CD4-positive, alpha-beta T cell treated with Interleukin-2 at 100 ng/mL for 4 hours (primary cell): ENCODE measurements around the gene WDFY2.
"Not testable (repeated sequence)": the region's sequence is repeated elsewhere in the genome, so short reads cannot be mapped to it uniquely, and the experiment has no call there.

Experiments used
- DNase-seq: peaks from one replicate; pipeline ENCODE4 v3.0.0-alpha.2; 2020; ENCODE audit warnings: low spot score

Gene WDFY2

DNA sequence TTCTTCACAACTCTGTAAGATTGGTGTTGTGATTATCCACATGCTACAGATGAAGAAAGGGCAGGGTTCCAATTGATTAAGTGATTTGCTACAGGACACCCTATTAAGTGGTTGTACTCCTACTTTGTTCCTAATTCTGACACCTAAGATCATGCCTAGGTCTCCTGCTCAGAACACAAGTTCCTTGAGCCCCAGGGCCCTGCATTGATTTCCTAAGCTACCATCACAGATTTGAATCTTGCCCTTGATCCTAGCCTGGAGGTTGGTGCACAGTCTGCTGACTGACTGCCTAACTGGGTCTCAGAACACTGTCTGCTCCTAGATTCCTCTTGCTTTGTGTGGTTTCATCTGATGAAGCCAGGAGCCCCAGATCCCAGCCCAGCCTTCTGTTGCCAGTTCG is 19.6 kb upstream of the WDFY2 start:
- DNase-seq, result no peak

DNA sequence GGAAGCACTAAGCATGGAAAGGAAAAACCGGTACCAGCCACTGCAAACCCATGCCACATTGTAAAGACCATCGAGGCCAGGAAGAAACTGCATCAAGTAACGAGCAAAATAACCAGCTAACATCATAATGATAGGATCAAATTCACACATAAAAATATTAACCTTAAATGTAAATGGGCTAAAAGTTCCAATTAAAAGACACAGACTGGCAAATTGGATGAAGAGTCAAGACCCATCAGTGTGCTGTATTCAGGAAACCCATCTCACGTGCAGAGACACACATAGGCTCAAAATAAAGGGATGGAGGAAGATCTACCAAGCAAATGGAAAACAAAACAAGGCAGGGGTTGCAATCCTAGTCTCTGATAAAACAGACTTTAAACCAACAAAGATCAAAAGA is 15.3 kb upstream of the WDFY2 start:
- not testable (repeated sequence) for DNase-seq

DNA sequence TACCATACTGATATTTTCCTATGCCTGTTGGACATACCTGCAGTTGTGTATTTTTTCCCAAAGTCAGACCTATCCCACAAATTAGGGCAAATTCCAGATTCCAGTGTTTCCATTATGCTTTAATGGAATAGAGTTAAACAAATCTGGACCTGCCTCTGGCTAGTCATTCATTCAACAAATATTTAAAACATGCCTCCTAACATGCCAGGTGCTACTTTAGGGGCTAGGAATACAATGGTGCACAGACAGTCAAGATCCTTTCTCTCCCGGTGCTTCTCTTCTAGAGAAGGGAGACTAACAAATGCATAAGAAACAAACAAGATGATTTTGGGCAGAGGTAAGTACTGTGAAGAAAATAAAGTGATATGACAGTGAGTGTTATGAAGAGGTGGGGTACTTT is 7.5 kb upstream of the WDFY2 start:
- DNase-seq, result no peak

DNA sequence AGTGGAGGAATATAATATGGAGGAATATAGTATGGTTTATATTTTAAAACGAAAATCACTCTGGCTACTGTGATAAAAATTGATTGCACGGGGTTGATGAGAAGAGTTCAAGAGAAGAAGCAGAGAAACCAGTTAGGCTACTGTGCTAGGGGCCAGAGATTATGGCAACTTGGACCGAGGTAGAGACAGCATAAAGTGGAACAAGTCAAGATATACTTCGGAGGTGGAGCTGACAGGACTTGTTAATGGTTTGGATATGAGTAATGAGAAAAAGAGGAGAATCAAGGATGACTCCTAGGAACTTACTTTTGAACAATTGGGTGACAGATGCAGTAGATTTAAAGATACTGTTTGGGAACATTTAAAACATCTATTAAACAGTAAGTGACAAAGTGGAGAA is 6.6 kb upstream of the WDFY2 start:
- DNase-seq, result no peak

DNA sequence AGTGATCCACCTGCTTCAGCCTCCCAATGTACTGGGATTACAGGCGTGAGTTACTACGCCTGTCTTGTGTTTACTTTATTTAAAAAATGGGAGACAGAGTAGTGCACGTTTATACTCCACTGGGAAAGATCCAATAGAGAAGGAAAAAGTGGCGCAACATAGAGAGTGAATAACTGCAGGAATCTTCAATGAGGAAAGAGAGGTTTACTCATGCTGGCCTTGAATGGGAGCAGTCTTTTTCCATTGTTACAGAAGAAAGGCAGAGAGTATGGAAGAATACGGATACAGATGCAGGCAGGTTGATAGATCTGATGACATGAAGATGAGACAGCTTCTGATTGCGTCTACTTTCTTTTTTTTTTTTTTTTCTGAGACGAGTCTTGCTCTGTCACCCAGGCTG is 4.6 kb upstream of the WDFY2 start:
- DNase-seq, result no peak

DNA sequence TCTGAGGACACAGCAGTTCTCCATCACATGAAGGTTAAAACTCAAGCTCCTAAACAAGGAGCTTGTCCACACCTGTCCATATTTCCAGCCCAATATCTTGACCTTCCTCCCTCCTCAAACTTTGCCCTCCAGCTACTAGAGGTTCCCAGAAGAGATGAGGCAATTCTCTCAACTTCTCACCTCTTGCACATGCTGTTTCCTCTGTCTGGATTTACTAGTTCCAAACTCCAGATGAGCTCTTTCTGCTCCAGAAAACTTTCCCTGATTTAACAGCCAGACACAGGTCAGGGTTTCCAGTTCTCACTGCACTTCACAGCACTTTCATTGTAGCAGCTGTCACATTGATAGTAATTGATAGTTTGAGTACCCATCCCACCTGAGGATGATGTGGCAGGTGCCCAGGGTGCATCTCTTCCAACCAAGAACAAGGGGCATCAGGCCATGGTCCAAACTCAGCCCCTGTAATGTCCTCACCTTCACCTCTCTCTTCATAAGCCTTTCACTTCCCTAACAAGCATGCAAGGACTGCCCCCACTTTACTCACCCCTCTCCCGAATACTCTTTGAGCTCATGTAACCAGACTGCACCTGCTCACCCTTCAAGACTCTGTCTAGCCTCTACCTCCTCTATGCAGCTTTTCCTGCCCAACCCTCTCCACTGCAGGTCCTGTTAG is 3.0 kb upstream of the WDFY2 start:
- DNase-seq, result no peak

DNA sequence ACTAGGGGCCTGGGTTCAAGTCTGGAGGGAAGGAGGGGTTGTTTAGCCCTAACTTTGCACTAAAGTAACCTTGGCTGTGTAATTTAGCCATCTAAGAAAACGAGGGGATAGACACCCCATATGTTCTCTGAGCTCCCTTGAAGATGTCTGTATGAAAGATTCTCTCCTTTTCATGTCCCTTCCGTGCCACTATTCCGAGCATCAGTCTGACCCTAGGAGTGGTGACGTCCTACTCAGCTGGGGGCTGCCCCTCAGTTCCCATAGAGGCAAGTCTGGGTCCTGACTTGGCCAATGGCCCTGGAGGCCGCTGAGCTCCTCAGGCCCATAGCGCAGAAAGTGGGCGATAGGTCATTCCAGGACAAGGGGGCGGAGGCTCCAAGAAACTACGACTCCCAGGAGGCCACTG is 790 bp upstream of the WDFY2 start:
- DNase-seq, result no peak

DNA sequence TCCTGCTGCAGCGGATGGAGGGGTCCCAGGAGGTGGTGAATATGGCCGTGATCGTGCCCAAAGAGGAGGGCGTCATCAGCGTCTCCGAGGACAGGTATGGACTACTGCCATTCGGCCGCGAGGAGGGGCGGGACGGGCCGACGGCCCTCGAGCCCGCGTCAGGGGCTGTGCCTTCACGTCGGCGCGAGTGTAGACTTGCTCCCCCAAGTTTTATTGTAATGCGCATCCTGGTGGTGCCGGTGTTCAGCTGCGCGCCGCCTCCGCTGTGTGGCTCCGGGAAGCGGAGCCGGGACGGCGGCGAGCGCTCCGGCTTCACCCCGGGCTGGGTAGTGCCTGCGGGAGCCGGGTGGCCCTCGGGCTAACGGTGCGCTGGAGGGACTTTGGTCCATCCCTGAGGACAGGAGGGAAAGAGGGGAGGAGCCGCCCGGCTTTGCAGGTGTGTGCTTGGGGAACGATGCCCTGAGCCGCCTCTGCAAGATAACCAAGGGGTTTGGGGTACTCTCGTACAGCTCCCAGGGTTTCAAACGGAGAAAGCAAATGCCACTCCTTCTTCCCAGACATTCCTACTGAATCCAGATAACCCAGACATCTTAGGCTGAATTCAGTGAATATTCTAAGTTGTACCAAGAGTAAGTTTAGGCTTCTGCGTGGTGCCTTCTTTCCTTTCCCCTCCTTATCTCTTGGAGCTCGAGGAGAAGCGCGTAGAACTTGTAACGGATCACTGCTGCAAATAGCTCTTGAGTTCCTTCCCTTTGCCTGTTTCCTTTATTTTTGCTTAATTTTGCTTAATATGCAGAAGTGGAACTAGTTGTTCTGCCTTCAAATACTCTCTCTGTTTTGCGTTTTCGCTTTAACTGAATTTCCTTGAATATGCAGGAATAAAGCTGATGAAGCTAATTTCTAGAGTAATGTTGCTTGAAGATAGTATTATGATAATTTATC is 740 bp downstream of the WDFY2 start:
- peak; percentile 73 for DNase-seq

DNA sequence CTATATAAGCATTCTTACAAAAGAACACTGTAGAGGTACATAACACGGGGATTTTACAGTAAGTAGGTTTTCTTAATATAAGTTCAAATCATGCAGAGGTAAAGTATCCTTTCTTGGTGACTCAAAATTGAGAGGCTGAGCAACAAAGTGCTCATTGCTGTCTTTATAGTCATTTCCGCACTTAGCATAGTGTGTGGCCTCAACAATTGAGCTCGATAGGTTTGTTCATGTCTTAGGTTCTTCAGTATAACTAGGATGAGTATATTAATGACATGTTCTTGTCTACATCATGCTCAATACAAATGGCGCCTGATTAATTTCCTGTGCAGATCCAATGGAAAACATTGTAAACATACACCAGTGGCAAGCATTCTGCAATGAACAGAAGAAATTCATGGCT is 1.4 kb downstream of the WDFY2 start:
- peak; percentile 35 for DNase-seq

DNA sequence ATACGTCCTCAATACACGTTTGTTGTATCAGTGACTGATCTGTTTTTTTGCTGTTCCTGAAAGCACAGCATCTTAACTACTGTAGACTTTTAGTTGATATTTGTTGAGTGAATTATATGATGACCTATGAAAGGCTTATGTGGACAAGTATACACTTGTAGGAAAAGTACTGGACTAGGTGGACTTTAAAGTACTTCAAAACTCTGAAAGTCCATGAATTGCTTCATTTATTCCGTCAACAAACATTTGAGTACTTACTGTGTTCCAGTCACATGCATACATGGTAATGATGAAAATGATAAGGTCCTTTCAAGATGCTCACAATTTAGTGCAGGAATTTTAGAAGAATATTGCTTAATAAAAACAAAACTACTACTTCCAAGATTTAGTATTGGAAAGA is 3.1 kb downstream of the WDFY2 start:
- no peak for DNase-seq

DNA sequence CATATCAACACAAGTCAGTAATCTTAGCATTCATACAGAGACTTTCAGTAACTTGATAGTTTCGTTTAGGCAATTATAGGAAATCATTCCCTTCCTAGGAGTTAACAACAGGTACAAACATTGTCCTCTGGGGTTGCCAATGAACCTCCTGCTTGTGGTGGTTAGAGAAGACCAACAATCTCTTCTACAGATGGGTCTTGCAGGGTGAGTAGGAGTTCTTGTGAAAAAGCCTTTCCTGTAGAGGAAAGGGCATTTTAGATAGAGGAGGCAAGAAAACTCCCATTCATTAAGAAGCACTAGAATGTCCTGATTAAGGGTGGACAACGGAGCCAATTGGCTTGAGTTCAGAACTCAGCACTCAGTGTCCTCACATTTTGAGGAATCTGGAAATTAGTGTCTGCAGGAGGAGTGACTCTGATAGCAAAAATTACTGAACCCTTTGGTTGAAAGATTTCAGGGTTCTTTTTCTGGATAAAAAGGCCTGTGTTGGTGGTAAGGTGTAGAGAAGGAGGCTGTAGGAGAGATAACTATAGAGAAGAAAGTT is 4.2 kb downstream of the WDFY2 start:
- no peak for DNase-seq

DNA sequence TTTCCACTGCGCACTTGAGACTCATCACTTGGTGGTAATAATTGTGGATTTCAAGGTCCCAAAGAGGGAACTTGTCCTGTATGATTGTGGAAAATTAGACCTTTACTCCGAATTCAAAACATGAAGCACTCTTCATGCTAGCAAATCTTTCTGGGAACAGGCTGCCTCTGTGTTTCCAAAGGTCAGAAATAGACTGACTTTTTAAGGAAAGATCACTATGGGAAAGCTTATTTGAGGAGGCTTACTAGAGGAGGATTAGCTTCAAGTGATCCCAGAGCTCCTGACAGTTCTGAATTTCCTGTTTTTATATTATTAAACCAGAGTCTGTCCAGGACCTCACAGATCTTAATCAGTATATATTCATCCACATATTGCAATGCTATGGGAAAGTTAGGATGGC is 5.5 kb downstream of the WDFY2 start:
- no peak for DNase-seq

DNA sequence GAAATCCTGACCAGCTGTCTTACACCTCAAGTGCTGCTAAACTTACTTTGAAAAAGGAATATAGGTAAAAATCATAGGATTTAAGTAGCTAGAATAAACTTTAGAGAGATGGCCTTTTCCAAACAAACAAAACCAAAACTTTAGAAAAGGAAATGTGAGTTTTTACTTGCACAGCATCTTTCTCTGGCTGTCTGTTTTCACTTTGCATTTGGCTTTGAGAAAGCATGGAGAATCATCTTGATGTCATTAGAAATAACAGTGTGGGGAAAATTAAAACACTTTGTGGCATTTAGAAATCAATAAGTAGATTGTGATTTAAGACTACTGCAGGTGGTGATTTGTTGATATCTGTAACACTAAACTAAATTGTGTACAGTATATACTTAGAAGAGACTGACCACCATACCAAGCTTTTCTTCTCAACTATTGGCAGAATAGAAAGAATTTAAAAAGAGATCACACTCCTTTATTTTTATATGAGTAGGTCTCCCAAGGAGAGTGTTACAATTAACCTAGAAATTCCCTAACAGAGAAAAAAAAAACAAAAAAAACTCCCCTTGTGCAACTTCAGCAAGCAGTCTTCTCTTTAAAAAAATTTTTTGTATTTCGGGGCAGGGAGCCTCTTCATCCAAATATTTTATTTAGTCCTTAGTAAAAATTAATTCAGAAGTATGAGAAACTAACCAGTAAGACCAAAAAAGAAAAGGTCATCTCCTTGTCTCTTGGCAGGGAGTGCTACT is 6.1 kb downstream of the WDFY2 start:
- DNase-seq, result no peak

DNA sequence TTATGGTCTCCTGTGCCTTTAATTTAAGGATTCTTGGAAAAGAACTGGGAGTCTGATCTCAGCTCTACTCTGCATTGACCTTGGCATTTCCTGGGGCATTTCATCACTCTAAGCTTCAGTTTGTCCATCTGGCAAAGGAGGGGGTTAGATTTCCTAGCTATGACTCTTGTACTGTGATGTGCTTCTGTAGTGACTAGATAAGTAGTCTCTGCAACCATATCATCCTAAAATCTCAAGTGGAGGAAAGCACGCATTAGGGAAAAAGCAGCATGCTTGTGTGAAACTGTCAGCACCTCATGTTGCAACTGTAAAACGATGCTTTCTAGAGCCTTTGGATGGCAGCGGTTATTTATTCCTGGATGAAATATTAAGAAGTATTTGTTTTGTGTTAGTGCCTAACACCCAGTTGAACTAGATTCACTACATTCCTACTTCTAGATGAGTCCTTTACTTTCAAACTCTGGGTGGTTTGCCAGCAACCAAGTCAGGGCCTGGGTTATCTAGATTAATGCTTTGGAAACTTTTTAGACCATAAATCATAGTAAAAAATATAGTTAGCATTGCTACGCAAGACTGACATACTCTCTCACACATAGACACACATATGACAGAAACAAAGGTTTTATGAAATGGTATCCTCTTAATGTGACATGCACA is 6.8 kb downstream of the WDFY2 start:
- DNase-seq, result no peak

DNA sequence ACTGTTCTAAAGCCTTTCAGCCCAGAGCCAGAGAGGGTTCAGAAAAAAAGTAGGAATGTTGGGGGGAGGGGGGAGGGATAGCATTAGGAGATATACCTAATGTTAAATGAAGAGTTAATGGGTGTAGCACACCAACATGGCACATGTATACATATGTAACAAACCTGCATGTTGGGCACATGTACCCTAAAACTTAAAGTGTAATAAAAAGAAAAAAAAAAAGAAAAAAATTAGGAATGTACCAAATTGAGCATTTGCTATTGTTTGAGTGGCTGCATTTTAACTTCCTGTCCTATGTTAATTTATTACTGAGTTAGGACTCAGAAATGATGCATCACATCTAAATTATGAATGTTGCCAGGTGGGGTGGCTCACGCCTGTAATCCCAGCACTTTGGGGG is 7.7 kb downstream of the WDFY2 start:
- DNase-seq, result not testable (repeated sequence)

DNA sequence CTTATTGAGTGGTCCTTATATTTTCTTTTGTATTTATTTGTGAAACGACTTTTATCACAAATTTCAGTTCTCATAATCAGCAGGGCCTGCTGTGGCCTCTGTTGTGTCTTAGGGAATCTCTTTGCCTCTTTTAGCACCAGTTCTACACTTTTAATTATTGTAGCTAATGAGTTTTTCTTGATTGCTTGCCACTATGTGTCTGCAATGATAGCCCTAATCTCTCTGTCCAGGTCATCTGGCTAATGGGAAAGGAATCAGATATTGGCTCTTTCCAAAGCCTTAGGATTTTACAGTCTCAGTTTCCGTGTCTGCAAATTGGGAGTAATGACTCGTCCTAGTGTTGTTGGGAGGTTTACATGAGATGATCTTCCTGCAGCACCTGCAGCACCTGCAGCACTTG is 10.2 kb downstream of the WDFY2 start:
- DNase-seq, result no peak

DNA sequence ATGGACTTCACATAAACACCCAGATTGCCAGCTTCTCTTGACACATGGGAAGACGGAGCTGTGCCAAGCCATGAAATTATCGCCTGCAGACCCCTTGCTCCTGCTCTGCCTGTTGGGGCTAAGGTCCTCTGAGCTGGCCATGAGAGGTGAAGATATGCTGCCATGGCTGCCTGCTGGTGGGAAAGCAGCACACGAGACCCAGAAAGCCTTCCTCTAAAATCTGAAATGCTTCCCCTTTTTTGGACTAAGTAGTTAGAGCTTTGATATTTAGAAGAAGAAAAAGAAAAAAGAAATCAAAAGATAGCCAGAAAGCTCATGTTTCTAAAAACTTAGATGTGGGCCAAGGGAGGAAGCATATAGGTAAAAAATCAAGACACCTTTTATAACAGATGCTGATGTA is 11.2 kb downstream of the WDFY2 start:
- no peak for DNase-seq

DNA sequence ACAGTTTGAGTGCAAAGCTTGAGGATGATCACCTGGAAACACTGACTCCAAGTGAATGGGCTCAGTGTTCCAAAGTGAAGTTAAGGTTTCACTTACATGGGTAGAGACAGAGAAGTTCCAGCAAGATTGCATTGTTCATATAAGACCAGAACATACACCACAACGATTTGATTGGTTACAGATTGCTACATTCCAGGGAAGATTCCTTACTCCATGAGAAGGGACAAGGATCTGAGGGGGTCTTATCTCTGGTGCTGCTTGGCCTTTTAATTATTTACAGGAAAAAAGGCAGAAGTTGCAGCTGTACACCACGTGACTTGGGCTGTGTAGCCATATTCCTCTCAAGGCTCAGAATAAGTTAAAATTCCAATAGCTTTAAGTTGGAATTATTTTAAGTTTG is 12.3 kb downstream of the WDFY2 start:
- no peak for DNase-seq

DNA sequence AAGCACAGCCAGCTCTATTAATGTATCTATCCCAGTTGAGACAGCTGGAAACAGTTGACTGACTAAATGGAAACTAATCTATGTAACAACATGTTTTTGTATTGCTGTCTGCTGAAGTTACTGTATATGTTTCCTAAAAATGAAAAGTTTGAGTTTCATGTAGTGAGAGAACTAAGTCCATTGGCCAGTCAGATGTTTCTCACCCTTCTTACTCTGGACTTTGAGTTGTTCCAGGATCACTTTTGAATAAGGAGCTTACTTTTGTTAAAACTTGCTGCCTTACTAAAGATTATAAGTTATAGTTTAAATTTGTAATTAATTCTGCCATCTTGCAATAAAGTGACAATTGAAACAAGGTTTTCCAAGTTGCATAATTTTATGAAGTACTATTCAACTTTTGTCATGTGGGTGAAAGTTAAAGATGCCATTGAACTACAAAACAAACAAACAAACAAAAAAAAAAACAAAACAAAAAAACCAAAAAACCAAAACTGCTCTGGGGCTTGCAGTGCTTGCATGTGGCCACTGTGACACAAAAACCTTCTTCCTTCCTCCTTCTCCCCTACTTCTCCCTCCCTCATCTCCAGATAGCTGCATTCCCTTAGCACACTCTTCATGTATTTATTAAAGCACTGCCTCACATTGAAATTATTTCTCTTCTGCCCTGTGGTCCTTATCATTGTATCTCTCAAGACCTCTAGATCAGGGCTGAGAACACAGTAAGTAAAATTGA is 15.3 kb downstream of the WDFY2 start:
- DNase-seq, result no peak

DNA sequence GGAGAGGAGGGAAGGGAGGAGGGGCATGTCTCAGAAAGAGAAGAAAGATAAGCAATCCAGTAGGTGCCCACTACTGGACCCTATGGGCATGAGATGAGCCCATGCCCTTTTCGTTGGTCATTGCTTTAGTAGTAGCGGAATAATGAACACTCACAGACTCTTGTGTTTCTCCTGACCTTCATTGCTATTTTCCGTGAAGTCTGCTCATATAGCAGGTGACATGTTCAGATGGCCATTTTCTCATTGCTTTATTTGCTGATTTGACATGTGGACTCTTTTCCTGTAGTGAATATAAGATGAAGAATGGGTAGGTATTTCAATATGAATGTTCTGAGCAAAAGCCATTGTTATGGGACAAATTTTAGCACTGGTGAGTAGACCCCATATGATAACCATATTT is 16.4 kb downstream of the WDFY2 start:
- no peak for DNase-seq
